ENCODE data around the gene POR. TPM values are rescaled to one million over a fixed set of nuclear protein-coding genes. Genes with fewer than 3 reads are reported as not detected.

POR gene
- polyA plus RNA-seq, 3 donors: 59.6 to 250 (median 70.1) TPM

DNA sequence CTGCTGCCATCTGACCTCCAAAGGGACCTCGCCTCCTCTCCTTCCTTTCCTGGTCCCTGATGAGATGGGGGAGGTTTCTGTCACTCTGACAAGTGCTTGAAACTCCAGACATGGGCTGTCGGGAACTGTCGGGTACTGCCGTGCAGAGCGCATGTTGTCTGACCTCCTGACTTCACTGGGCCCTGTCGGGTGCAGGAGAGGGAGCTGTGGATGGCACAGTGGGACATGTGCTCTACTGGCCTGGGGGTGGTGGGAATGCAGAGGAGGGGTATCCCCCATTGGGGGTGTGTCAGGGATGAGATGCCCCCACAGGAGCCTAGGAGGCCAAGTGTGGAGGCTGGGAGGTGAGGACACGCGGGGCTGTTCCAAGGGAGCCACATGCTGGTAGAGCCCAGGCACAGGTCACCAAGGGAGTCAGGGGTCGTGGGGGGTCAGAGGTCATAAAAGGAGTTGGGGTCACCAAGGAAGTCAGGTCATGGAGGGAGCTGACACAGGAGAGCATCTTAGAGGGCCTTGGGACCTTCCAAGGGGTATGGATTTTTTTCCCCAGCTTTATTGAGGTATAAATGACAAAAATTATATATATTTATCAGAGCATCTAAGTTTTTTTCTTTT is 48.5 kb downstream of the POR start:
- no peak overlapping the region for H3K27ac ChIP-seq (ENCODE audit: low read depth, low read length)
- 61 to 81% (median 72%) methylated on average over 9 of the region's 9 CpGs for WGBS, 3 donors

DNA sequence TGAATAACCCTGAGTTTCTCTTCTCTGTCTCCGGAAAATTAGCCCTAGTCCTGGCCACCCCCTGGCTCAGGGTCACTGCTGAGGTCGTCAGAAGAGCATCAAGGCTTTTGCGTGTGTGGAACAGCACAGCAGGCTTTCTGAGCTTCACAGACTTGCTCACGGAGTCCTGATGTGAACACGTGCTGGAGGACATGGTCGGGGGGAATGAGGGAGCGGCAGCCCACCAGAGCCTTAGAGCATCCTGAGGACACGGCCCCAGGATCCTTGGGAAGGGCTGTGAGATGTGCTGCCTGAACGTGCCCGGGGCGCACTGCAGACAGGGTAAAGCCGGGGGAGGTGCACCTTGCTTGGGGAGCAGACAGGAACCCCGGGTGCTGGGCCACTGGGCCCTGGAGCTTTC is 50.7 kb downstream of the POR start:
- 77 to 87% (median 80%) methylated on average over 13 of the region's 13 CpGs for WGBS, 3 donors
- peak overlapping the region; percentile 34 for H3K27ac ChIP-seq (ENCODE audit: low read depth, low read length)

DNA sequence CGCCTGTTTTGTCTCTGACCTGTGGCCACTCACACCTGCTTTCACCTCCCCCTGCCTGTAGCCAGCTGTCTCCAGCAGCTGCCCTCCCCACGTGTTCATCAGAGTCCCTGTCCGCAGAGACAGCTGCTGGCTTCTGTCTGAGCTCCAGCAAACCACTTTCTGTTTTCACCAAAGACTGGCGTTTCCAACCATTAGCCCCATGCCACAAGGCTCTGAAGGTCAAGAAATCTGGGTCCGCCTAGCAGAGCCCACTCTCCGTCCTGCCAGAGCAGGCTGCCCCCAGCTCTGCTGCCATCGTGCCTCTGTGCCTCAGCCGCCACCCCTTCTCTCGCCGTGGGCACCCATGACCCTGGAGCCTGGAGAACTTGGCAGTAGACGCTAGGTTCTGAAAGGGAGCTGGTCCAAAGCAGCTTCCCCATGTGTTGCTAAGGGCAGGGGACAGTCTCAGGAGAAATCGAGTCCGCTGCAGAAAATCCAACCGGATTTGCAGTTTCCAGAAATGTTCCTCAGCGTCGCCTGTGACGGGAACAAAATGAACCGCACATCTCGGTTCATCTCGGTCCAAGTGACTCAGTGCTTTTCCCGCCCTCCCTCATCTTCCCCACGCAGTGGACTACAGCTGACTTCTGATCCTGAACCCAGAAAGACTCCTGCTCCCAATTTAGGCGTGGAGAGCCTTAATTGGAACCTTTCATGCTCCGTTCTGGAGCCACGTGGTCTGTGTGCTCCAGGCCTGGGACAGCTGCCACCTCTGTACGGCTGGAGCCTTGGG is 51.4 kb downstream of the POR start:
- 50 to 72% (median 64%) methylated on average over 26 of the region's 26 CpGs for WGBS, 3 donors
- H3K27ac ChIP-seq (ENCODE audit: low read depth, low read length): peak overlapping the region; percentile 19

DNA sequence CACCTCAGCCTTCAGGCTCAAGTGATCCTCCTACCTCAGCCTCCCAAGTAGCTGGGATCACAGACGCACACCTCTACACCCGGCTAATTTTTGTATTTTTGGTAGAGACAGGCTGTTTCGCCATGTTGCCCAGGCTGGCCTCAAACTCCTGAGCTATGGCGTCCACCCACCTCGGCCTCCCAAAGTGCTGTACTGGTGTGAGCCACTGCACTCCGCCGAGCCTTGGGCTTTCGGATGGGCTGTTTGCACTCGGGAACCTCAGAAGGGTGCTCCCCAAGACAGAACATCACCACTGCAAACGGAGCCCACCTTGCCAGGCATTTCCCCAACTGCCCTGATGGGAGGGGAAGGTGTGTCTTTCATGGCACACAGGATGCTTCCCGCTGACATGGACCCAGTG is 52.1 kb downstream of the POR start:
- no peak overlapping the region for H3K27ac ChIP-seq (ENCODE audit: low read depth, low read length)
- 83 to 92% (median 87%) methylated on average over 11 of the region's 11 CpGs for WGBS, 3 donors

DNA sequence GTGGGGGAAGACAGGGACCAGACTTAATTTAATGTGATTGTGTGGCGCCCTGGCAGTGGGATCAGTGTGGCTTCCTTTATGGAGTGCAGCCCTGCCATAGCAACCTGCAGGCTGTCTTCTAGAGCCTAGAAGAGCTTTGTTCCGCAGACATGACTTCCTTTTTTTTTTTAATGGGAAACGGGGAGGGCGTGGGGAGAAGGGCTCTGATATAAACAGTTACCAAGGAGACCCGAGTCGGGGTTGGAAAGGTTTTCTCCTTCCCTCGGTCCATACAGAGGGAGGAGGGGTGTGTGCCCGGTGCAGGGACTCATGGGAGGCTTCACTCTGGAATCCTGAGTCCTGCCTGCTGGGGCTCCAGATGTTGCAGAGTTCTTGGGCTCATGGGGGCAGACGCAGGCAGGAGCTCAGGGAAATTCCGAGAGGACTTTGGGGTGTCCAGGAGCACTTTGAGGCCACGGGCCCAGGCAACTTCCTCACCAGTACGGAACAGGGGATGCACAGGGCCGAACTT is 52.6 kb downstream of the POR start:
- 19 to 58% (median 20%) methylated on average over 13 of the region's 13 CpGs for WGBS, 3 donors

DNA sequence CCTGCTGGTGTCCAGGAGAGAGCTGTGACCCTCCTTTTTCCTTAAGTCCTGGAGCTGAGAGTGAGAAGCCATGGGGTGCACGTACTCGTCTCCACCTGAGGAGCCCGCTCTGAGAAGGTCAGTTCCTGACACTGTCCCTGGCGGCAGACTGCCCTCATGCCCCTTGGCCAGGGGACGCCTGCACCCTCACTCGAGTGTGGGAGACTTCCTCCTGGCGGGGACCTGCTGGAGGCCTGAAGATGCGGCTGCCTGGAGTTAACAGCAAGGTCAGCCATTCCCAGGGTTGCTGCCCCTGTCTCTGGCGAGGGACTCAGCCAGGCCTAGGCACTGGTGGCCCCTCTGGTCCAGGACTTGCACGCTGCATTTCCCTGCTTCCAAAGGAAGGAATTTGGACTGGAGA is 53.1 kb downstream of the POR start:
- peak overlapping the region; percentile 21 for H3K27ac ChIP-seq (ENCODE audit: low read depth, low read length)
- 63 to 88% (median 69%) methylated on average over 10 of the region's 10 CpGs for WGBS, 3 donors

More for the DNA sequence above, 52.6 kb downstream of the POR start:
- peak overlapping the region; percentile 21 for H3K27ac ChIP-seq (ENCODE audit: low read depth, low read length)

DNA sequence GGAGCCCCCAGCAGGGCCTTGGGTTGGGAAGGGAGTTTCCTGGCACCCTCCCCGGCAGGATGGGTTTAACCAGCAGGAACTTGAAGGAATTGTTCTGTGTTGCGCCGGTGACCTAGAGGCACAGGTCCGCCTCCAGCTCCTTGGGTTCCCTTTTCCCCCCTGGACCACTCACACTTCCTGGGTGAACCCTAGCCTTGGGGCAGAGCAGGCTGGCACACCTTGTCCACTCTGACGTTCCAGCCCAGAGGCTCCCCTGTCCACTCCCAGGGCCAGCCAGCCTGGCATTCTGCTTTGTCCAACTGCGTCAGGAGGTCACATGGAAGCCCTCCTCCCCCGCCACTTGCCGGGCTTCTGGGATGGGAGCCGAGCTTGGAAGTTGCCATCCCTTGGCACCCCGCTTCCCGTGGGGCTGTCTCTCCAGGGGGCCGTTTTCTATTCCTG is 53.6 kb downstream of the POR start:
- WGBS, 3 donors: 68 to 87% (median 78%) methylated on average over 12 of the region's 12 CpGs
- no peak overlapping the region for H3K27ac ChIP-seq (ENCODE audit: low read depth, low read length)

DNA sequence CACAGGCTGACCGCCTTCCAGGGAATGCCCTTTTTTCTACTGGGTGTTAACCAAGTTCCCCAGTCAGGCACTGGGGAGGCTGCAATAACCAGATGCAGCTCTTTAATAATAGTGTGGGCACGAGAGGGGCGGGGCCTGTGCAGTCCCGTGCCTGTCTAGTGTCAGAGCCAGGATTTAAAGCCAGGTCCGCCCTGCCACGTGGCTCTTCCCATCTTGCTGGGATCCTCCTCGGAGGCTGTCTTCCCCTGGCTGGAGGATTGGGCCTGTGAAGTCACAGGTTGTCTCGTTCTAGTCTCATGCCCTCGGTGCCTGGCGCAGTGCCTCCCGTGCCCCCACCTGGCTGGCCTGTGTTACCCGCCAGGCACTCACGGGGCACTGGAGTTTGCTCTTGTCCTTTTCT is 54.2 kb downstream of the POR start:
- no peak overlapping the region for H3K27ac ChIP-seq (ENCODE audit: low read depth, low read length)
- 66 to 87% (median 72%) methylated on average over 13 of the region's 13 CpGs for WGBS, 3 donors

DNA sequence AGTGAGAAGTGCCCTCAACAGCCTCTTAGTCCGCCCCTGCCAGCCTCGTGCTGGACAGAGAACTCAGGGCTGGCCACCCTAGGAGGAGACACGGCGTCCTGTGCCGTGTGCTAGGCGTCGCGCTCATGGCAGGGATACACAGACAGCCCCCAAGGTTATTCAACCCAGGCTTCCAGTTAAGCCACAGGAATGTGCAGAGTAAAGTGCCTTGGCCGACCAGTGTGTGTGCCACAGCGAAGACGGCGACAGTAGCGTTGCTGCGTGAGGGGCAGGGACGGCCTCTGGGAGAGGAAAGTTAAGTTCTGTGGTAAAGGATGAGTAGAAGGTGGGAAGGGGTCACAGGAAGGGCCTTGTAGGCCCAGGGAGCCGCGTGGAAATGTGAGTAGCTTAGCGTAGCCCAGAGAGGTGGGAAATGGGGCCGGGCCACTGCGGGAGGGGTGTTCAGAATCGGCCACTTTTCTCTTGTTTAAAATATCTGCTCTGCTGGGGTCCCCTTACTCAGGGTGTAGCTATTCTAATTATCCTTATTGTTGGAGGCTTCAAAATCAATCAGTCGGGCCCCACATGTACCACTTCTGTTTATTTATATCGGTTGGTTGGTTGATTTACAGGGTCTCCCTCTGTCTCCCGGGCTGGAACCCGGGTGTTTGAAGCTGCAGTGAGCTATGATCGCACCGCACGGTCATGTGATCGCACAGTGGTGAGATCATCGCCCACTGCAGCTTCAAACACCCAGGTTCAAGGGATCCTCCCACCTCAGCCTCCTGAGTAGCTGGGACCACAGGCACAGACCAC is 54.9 kb downstream of the POR start:
- H3K27ac ChIP-seq (ENCODE audit: low read depth, low read length): no peak overlapping the region
- WGBS, 3 donors: 94 to 95% (median 95%) methylated on average over 30 of the region's 30 CpGs

DNA sequence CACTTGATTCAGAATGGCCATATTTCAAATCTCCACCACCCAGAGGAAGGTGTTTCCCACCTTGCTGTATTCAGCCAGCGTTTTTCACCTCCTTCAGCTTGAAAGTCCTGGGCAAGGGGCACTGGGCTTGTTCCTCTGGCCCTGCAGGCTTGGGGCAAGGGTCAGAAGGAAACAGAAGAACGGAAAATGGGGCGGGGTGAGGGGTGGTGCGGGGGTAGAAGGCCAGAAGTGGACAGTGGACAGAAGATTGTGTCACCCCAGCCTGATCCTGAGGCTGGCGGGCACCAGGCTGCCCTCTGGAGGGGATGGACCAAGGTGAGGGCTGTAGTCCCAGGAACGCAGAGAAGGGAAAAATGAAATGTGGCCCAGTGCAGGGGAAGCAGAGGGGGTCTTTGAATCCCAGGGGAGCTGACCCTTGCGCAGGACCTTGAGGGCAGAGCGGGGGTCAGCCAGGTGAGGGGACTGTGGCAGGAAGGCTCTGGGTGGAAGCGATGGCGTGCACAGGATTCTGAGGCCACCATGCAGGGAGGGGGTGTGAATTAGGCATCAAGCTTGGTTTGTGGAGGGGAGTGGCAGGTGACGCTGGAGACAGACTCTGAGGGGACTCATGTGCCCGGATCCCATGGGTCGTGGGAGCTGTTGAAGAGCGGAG is 56.5 kb downstream of the POR start:
- 68 to 80% (median 74%) methylated on average over 14 of the region's 14 CpGs for WGBS, 3 donors
- H3K27ac ChIP-seq (ENCODE audit: low read depth, low read length): peak overlapping the region; percentile 26

DNA sequence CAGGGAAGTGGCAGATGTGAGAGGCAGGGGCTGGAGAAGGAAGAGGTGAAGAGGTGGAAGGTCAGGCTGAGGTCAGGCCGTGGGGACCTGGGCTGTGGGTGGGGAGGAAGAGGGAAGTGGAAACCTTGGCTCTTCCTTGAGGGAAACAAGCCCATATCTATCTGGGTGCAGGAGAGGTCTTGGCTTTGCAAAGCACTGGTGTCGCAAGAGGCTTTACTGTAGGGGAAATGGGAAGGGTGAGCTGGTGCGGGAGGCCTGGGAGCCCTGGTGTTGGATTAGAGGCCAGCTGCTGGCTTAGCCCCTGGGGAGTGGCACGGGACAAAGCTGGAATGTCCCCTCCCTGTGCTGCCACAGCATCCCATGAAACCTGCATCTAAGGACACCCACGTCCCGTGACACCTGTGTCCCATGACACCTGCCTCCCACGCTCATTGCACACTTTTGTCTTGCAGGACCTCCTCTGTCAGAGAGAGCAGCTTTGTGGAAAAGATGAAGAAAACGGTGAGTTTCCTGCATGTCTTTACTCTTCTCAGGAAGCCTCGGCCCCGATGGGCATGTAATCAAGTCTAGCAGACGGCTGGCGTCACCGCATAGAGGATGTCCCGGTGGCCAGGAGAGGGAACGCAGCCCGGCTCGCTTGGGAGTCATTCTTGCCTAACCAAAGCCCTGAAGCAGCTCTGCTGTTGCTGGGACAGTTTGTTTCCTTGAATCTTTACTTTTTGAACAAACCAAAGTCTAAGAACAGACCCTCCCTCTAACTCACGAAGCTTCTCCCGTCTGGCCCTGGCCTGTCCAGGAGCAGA is 57.2 kb downstream of the POR start:
- 40 to 70% (median 46%) methylated on average over 19 of the region's 19 CpGs for WGBS, 3 donors
- peak overlapping the region; percentile 26 for H3K27ac ChIP-seq (ENCODE audit: low read depth, low read length)

DNA sequence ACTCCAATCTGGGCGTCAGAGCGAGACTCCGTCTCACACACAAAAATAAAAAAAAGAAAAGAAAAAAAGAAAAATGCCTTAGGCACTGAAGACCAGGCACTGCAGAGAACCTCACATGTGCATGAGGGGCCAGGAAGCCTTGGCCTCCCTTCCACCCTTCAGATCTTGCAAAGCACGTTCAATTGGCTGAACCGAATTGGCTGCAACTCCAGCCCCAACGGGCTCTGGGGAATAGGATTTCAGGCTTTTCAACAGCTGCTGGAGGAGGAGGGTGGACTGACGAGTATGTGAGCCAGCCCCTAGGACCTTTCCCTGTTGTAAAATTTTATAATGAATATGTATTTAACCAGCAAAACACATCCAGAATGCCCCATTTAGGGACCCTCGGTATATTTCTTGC is 62.8 kb downstream of the POR start:
- H3K27ac ChIP-seq (ENCODE audit: low read depth, low read length): no peak overlapping the region
- WGBS, 3 donors: 54 to 71% (median 63%) methylated on average over 8 of the region's 8 CpGs

DNA sequence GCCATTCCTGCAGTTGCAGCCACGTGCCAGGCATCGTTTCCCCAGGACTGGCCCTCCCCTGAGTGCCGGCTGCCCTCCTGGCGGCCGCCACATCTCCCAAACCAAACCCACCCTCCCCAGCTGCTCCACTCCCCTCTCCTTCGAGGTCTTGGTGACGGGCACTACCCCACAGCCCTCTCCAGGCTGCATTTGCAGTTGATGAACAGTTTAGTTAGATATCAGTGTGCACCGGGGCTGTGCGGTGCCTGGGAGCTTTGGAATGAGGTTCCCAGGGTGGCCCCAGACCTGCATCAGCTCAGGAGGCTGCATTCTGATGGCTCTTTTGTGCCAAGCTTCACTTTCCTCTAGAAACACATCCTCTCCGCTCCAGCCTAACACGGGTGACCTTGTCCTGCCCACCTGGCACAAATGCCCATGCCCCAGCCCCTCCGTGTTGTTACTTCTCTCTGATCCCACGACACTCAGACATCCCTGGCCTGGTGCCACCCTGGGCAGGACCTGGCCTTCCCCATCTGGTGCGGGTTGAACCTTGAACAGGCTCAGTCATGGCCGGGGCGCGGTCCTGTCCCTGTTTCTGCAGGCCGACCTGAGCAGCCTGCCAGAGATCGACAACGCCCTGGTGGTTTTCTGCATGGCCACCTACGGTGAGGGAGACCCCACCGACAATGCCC is 64.9 kb downstream of the POR start:
- H3K27ac ChIP-seq (ENCODE audit: low read depth, low read length): no peak overlapping the region
- 72 to 88% (median 83%) methylated on average over 22 of the region's 22 CpGs for WGBS, 3 donors

DNA sequence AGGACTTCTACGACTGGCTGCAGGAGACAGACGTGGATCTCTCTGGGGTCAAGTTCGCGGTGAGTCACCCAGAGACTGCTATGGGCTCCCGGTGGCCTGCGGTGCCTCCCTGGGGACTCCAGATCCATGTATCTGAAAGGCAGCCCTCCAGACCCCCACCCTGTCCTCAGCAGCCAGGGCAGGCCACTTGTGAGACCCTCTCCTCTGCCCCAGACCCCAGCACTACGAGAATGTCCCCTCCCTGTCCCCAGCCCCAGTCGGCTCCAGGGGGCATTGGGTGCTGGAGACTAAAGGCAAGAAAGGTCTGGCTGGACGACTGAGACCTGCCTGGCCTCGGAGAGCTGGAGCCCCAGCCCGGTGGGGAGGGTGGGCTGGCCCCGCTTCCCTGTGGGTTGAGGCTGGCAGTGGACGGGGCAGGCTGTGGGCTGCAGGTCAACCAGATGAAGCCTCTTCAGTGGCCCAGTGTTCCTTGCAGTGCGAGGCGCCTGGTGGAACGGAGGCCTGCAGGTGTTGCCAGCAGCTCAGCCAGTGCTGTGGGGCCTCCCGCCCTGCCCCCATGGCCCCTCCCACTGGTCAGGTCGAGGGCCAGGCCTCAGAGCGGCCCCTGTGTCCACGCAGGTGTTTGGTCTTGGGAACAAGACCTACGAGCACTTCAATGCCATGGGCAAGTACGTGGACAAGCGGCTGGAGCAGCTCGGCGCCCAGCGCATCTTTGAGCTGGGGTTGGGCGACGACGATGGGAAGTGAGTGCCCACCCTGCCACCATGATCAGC is 65.7 kb downstream of the POR start:
- no peak overlapping the region for H3K27ac ChIP-seq (ENCODE audit: low read depth, low read length)
- WGBS, 3 donors: 85 to 89% (median 88%) methylated on average over 28 to 29 of the region's 29 CpGs

DNA sequence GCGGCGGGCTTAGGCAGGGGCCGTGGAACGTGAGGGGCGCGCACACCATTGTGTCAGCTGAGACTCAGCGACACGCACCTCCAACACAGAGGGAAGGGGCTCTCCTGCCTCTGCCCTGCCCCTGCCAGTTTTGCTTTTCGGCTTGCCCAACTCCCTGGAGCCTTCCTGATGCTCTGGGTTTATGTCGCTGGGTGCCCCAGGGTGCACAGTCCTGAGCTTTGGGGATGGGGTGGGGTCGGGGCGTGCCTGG is 66.2 kb downstream of the POR start:
- H3K27ac ChIP-seq (ENCODE audit: low read depth, low read length): no peak overlapping the region
- 87 to 90% (median 89%) methylated on average over 10 to 12 of the region's 12 CpGs for WGBS, 3 donors

DNA sequence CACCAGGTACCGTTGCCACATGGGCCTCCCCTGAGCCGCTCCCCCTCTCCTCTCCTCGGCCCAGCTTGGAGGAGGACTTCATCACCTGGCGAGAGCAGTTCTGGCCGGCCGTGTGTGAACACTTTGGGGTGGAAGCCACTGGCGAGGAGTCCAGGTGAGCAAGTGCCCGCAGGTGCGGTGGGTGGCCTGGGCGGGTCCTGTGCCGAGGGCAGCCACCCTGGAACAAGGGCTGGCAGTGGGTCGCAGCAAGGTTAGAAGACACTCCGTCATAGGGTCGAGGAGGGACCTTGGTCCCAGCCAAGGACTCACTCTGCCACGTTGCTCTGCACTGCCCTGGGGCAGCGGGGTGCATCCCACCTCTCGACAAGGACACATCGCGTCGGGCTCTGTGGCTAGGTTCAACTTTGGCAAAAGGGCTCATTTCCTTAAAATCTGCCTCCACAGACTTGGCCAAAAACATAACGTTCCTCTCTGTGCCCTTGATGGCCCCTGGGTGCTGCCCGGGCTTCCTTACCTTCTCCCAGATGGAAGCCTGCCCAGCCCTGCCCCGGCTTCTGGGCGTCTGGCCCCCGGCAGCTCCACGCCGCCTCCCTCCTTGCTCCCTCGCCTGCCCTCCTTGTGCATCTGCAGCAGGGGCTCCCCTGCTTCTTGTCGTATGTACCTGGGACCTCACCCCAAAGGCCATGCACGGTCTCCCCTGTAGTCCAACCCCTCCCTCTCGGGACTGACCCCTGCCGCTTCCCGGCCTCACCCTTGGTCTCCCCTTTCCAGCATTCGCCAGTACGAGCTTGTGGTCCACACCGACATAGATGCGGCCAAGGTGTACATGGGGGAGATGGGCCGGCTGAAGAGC is 66.7 kb downstream of the POR start:
- 86 to 91% (median 89%) methylated on average over 36 to 38 of the region's 38 CpGs for WGBS, 3 donors
- no peak overlapping the region for H3K27ac ChIP-seq (ENCODE audit: low read depth, low read length)

All from adipose tissue (tissue), 3 donors.